GM18526 (cell line): Measurements from ENCODE around the gene SYN1.

Source experiments
- POLR2A ChIP-seq: IDR thresholded peaks from 3 replicates; pipeline ENCODE4 v1.6.1; 2011; ENCODE audit not compliant: insufficient read length; ENCODE audit errors: extremely low read depth

The SYN1 gene

GRCh38 chrX:47585273-47585672 lies 34.4 kb downstream of the SYN1 start:
- TF ChIP-seq POLR2A, result no peak

GRCh38 chrX:47584714-47585113 lies 34.9 kb downstream of the SYN1 start:
- TF ChIP-seq POLR2A, result no peak

GRCh38 chrX:47583240-47583861 lies 36.3 kb downstream of the SYN1 start:
- no peak for TF ChIP-seq POLR2A

GRCh38 chrX:47581731-47582647 lies 37.7 kb downstream of the SYN1 start, which contains the start of gene TIMP1:
Gene TIMP1 (plus strand): TSS chrX:47582436. CDS start chrX:47583416, 980 bp downstream.
- peak; percentile 26 for TF ChIP-seq POLR2A

DNA sequence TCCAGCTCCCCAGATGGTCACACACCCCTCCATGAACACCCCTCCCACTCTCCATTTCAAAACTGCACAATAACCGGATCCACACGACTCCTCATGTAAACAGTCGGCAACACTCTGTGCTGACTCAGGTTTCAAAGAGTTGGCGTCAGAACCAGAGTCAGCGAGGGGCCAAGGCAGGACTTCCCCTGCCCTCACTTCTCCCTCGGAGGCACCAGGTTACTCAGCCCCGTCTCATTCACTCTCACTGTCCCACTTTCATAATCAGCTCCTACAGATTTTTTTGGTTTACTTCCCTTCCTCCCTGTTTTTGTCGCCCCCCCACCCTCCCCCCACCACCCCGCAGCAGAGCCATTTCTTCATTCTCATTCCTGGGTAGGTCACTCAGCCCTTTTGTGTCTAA lies 40.1 kb downstream of the SYN1 start:
- no peak for TF ChIP-seq POLR2A

GRCh38 chrX:47578692-47579091 lies 41.0 kb downstream of the SYN1 start:
- TF ChIP-seq POLR2A, result no peak

DNA sequence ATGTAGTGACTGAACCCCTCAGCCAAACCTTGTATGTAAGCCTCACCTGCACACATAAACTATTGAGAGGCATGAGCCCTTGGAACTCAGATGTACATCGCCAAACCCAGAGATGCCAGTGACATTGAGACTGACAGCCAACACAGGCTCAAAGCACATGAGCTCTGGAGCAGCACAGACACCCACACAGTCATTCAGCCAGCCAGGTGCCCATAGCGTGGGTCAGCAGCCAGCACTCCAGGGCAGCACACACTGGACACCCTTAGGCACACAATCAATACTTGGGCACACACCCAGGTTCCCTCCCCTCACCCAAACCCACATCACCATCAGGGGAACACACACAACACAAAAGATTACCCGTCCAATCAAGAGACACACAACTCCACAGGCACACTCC lies 41.8 kb downstream of the SYN1 start:
- no peak for TF ChIP-seq POLR2A

GRCh38 chrX:47577424-47577823 lies 42.2 kb downstream of the SYN1 start:
- no peak for TF ChIP-seq POLR2A

GRCh38 chrX:47576021-47576898 lies 43.4 kb downstream of the SYN1 start:
- TF ChIP-seq POLR2A, result no peak

DNA sequence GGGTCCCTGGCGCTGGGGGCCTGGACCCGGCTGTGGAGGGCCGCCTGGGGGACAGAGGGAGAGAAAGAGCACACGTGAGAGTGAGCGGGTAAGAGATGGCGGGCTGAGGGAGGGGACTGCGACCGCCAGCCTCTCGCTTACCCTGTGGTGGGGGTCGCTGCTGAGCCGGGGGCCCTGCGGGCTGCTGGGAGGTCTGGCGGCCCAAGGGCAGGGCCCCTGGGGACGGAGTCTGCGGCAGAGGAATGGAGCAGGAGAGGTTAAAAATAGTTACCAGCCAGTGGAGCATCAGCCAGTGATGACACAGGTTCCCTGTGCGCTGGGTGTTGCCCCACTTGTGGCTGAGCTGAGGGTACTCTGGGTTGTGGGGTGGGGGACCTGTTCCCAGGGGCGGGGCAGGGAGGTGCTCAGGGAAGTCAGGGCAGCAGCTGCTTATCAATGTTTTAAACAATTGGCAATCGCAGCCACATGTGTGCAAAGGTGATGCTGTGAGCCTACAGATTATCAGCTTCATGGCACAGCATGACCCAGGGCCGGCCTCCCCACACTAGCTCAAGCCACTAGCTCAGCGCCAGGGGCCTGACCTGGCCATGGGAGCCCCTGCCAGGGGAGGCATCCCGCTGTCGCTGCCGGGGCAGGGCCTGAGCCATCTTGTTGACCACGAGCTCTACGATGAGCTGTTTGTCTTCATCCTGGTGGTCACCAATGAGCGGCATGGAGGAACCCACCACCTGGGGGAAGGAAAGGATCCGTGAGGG lies 44.9 kb downstream of the SYN1 start:
- no peak for TF ChIP-seq POLR2A

DNA sequence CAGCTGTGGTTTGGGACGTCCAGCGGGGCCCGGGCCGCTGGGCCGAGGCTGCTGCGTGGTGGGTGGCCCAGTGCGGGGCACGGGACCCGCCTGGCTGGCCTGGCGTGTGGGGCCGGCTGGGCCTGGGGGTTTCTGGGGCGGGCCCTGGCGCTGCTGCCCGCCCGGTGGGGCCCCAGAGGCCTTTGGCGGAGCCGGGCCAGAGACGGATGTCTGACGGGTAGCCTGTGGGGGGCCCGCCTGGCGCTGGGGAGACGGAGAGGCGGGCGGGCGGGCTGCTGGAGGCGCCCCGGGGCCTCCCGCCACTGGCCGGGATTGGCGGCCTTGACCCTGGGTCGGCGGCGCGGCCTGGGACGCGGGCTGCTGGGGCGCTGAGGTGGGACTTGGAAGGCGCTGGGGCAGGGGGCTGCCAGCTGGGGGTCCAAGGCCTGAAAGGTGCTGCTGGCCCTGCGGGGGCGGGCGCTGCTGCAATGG lies 45.5 kb downstream of the SYN1 start:
- no peak for TF ChIP-seq POLR2A

- TF ChIP-seq POLR2A, result no peak
Measured at GRCh38 chrX:47573341-47574075, 46.1 kb downstream of the SYN1 start.

GRCh38 chrX:47572773-47573340 lies 46.8 kb downstream of the SYN1 start:
- no peak for TF ChIP-seq POLR2A

DNA sequence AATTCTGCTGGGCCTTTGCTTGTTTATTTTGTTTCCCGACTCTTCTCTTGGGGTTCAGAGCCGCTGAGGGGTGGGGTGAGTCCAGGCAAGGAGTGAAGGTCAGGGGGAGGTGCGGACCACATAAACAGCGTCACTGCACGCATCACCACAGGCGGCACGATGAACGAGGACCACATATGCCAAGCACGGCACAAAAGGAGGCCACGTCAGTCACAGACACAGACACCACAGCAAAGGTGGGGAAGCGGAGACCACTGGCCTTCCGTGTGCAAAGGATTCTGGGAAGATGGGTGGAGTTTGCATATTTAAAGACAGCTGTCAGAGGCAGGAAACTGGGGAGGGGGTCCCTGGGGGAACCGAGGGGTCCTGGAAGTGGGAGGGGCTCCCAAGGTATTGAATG lies 47.8 kb downstream of the SYN1 start:
- no peak for TF ChIP-seq POLR2A
